HepG2 (cell line): ENCODE results near the gene SCARB2. TPM values are rescaled to one million over a fixed set of nuclear protein-coding genes. Genes with fewer than 3 reads are reported as not detected.

ENCODE experiments used
- CREBL2 ChIP-seq: sonication (generic); formaldehyde crosslinking; IDR thresholded peaks from 2 replicates; pipeline ENCODE4 v1.8.1; 2023; ENCODE audit warnings: missing genetic modification reagents, mild to moderate bottlenecking, borderline replicate concordance
- FOXJ3 ChIP-seq: sonication (generic); formaldehyde crosslinking; IDR thresholded peaks from 2 replicates; pipeline ENCODE4 v1.4.0; 2020; ENCODE audit warnings: missing genetic modification reagents, mild to moderate bottlenecking, borderline replicate concordance
- KDM5B ChIP-seq: sonication (generic); formaldehyde crosslinking; IDR thresholded peaks from 2 replicates; pipeline ENCODE4 v1.4.0; 2020; ENCODE audit warnings: missing genetic modification reagents, mild to moderate bottlenecking, borderline replicate concordance
- MAFF ChIP-seq: IDR thresholded peaks from 2 replicates; pipeline ENCODE4 v1.6.1; 2011; ENCODE audit warnings: low read depth, low read length, improper control_type of control experiment
- MBD4 ChIP-seq: IDR thresholded peaks from 2 replicates; pipeline ENCODE4 v1.6.1; 2012; ENCODE audit warnings: low read length, inconsistent platforms, borderline replicate concordance
- MEF2D ChIP-seq: sonication (generic); formaldehyde crosslinking; IDR thresholded peaks from 2 replicates; pipeline ENCODE4 v1.5.1; 2020; ENCODE audit warnings: mild to moderate bottlenecking, missing genetic modification reagents
- NFYB ChIP-seq: sonication (generic); formaldehyde crosslinking; IDR thresholded peaks from 2 replicates; pipeline ENCODE4 v1.4.0; 2020; ENCODE audit warnings: missing genetic modification reagents
- NR3C1 ChIP-seq: sonication (generic); formaldehyde crosslinking; IDR thresholded peaks from 2 replicates; pipeline ENCODE4 v1.4.0; 2020; ENCODE audit warnings: missing genetic modification reagents
- PATZ1 ChIP-seq: sonication (generic); formaldehyde crosslinking; IDR thresholded peaks from 2 replicates; pipeline ENCODE4 v1.4.0; 2020; ENCODE audit warnings: missing genetic modification reagents
- SP5 ChIP-seq: IDR thresholded peaks from 2 replicates; pipeline ENCODE4 v1.6.1; 2016; ENCODE audit warnings: low read depth, borderline replicate concordance
- ZBTB42 ChIP-seq: sonication (generic); formaldehyde crosslinking; IDR thresholded peaks from 2 replicates; pipeline ENCODE4 v1.5.0; 2020; ENCODE audit warnings: mild to moderate bottlenecking, missing genetic modification reagents
- ZNF17 ChIP-seq: sonication (generic); formaldehyde crosslinking; IDR thresholded peaks from 2 replicates; pipeline ENCODE4 v1.5.0; 2020; ENCODE audit warnings: mild to moderate bottlenecking, missing genetic modification reagents
- ZNF251 ChIP-seq: sonication (generic); formaldehyde crosslinking; IDR thresholded peaks from 2 replicates; pipeline ENCODE4 v1.9.0; 2021; ENCODE audit warnings: mild to moderate bottlenecking, missing genetic modification reagents
- ZNF281 ChIP-seq: sonication (generic); formaldehyde crosslinking; IDR thresholded peaks from 2 replicates; pipeline ENCODE4 v1.4.0; 2020; ENCODE audit warnings: missing genetic modification reagents, borderline replicate concordance
- ZNF501 ChIP-seq: sonication (generic); formaldehyde crosslinking; IDR thresholded peaks from 2 replicates; pipeline ENCODE4 v1.5.1; 2020; ENCODE audit warnings: mild to moderate bottlenecking, moderate library complexity, missing genetic modification reagents
- ZNF644 ChIP-seq: IDR thresholded peaks from 2 replicates; pipeline ENCODE4 v1.6.1; 2016; ENCODE audit warnings: low read depth
- ZNF724P ChIP-seq: sonication (generic); formaldehyde crosslinking; IDR thresholded peaks from 2 replicates; pipeline ENCODE4 v1.8.0; 2022; ENCODE audit warnings: missing genetic modification reagents, borderline replicate concordance
- ZNF737 ChIP-seq: sonication (generic); formaldehyde crosslinking; IDR thresholded peaks from 2 replicates; pipeline ENCODE4 v1.5.0; 2020; ENCODE audit warnings: missing genetic modification reagents, mild to moderate bottlenecking, borderline replicate concordance
- ZNF773 ChIP-seq: sonication (generic); formaldehyde crosslinking; IDR thresholded peaks from 2 replicates; pipeline ENCODE4 v1.4.0; 2020; ENCODE audit warnings: missing genetic modification reagents, borderline replicate concordance
- polyA plus RNA-seq, 8 experiments: library from polyadenylated mRNA; depleted of rRNA in 3 of 8; stranded (reverse) in 7 of 8; unstranded in 1 of 8; fragments of >200 nt; fragmentation: Illumina TruSeq in 4 of 8; extraction: Trizol in 4 of 8; gene quantifications; 2 replicates each; pipeline versions ENCODE4 v1.2.1 to v1.2.3, GENCODE V29; 2011 to 2016; ENCODE audit warnings: low read depth in 4 of 8, missing spikeins in 1 of 8, mixed read lengths in 1 of 8; ENCODE audit not compliant: insufficient read depth in 1 of 8
- total RNA-seq, 5 experiments: library from RNA; depleted of rRNA; stranded (reverse); fragments of >200 nt; fragmentation: Illumina TruSeq; extraction: Trizol; gene quantifications; 2 replicates each; pipeline ENCODE4 v1.2.3, GENCODE V29; 2016; ENCODE audit warnings: low read depth in 1 of 5
- TF ChIP-seq, protein P1 (sequence below): sonication (generic); formaldehyde crosslinking; IDR thresholded peaks from 2 replicates; pipeline ENCODE4 v1.4.0; 2020; ENCODE audit warnings: missing genetic modification reagents, mild to moderate bottlenecking, borderline replicate concordance

The SCARB2 gene
- total and polyA plus RNA-seq, 2 of the 13 experiments (the other 11 are each of a cell fraction or from before 2014, with no cell fraction given) = 40.6 to 43.4 TPM

DNA sequence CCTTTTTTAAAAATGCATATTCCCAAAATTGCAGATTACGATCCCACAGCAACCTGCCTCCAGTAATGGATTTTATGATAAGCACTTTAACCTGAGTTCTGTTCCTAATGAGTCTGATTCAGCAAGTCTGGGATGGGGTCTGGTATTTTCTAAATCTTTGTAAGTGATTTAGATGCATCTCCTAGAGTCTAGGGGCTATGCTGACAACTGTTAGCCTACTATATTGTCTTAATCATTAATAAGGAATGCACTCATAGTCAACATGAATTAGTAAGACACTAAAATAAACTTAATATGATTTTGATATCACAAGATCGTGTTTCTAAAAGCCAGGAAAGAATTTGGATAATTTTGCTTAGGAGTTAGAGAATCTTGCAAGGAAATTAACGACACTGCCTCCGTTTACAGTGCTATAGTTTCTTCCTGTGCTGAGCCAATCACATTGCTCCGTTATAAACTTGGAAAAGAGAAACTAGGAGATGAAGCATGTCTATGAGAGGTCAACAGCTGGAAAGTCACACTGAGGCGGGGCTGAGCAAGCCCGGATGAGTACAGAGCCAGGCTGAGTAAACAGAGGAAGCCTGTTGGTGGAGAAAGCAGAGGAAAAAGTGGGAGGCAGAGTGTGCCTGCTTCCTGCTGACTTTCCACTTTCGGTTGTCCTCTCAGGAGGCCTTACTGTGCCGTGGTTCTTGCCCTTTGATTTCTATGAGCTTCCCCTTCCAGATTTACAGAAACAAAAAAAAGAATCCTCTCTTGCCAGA, 5.4 kb downstream of the SCARB2 start (continued):
- TF ChIP-seq, protein P1, sequence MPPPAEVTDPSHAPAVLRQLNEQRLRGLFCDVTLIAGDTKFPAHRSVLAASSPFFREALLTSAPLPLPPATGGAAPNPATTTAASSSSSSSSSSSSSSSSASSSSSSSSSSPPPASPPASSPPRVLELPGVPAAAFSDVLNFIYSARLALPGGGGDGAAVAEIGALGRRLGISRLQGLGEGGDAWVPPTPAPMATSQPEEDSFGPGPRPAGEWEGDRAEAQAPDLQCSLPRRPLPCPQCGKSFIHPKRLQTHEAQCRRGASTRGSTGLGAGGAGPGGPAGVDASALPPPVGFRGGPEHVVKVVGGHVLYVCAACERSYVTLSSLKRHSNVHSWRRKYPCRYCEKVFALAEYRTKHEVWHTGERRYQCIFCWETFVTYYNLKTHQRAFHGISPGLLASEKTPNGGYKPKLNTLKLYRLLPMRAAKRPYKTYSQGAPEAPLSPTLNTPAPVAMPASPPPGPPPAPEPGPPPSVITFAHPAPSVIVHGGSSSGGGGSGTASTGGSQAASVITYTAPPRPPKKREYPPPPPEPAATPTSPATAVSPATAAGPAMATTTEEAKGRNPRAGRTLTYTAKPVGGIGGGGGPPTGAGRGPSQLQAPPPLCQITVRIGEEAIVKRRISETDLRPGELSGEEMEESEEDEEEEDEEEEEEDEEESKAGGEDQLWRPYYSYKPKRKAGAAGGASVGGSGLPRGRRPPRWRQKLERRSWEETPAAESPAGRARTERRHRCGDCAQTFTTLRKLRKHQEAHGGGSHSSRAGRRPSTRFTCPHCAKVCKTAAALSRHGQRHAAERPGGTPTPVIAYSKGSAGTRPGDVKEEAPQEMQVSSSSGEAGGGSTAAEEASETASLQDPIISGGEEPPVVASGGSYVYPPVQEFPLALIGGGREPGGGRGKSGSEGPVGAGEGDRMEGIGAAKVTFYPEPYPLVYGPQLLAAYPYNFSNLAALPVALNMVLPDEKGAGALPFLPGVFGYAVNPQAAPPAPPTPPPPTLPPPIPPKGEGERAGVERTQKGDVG (CRISPR knock-in tag) = no peak
- no peak for TF ChIP-seq ZNF251 (CRISPR knock-in tag)
- peak; percentile 47 for TF ChIP-seq NFYB (CRISPR knock-in tag)
- TF ChIP-seq NR3C1 (CRISPR knock-in tag) = no peak
- TF ChIP-seq ZNF724P (CRISPR knock-in tag) = no peak
- no peak for TF ChIP-seq CREBL2 (CRISPR knock-in tag)
- TF ChIP-seq FOXJ3 = peak; percentile 43; the same call in 1 of the 2 replicates
- TF ChIP-seq ZBTB42 = 0 out of 2 replicates have a peak, but pooled peaks have one; percentile 61
- no peak for TF ChIP-seq ZNF281
- peak; percentile 61; the same call in 1 of the 2 replicates for TF ChIP-seq MEF2D (CRISPR knock-in tag)
- TF ChIP-seq ZNF737 (CRISPR knock-in tag) = no peak
- TF ChIP-seq ZNF773 (CRISPR knock-in tag) = no peak
- TF ChIP-seq ZNF644 (CRISPR knock-in tag) = 0 out of 2 replicates have a peak, but pooled peaks have one; percentile 52
- TF ChIP-seq PATZ1 (CRISPR knock-in tag) = no peak
- peak; percentile 42; the same call in 1 of the 2 replicates for TF ChIP-seq ZNF501 (CRISPR knock-in tag)
- TF ChIP-seq KDM5B (CRISPR knock-in tag) = no peak
- TF ChIP-seq ZNF17 (CRISPR knock-in tag) = no peak
- TF ChIP-seq SP5 (CRISPR knock-in tag) = peak; percentile 94
- TF ChIP-seq MBD4 = no peak
- TF ChIP-seq MAFF = peak; percentile 71
